Spleen (tissue), 11 donors: ENCODE measurements around the gene ATXN10. TPM values are rescaled to one million over a fixed set of nuclear protein-coding genes. Genes with fewer than 3 reads are reported as not detected.

Source experiments
- DNase-seq: peaks from one replicate; pipeline ENCODE4 v3.0.0-alpha.2; 2020
- H3K27ac ChIP-seq, 8 donors: fragments of 200-600 bp; sonication (generic) in 7 of 8; 1 replicate in 4 of 8; 2 replicates in 4 of 8; pipeline versions ENCODE4 v1.5.0 to v1.8.0; 2016 to 2021; ENCODE audit warnings: inconsistent platforms in 4 of 8, mild to moderate bottlenecking in 4 of 8, moderate library complexity in 1 of 8
- H3K27me3 ChIP-seq, 7 donors: fragments of 200-600 bp; sonication (generic) in 6 of 7; replicated peaks in 1 of 7; 1 replicate in 4 of 7; 2 replicates in 3 of 7; pipeline versions ENCODE4 v1.5.0 to v1.8.0; 2016 to 2021; ENCODE audit warnings: inconsistent platforms in 3 of 7, mild to moderate bottlenecking in 1 of 7
- H3K36me3 ChIP-seq, 6 donors: fragments of 200-600 bp; sonication (generic) in 5 of 6; 1 replicate in 4 of 6; 2 replicates in 2 of 6; pipeline versions ENCODE4 v1.5.0 to v1.8.0; 2016 to 2021; ENCODE audit warnings: inconsistent platforms in 2 of 6
- H3K4me1 ChIP-seq, 6 donors: fragments of 200-600 bp; sonication (generic) in 5 of 6; 1 replicate in 3 of 6; 2 replicates in 3 of 6; pipeline versions ENCODE4 v1.5.0 to v1.8.0; 2016 to 2021; ENCODE audit warnings: inconsistent platforms in 3 of 6
- H3K4me3 ChIP-seq, 8 donors: fragments of 200-600 bp; sonication (generic) in 7 of 8; 1 replicate in 4 of 8; 2 replicates in 4 of 8; pipeline versions ENCODE4 v1.5.0 to v1.8.0; 2016 to 2021; ENCODE audit warnings: inconsistent platforms in 4 of 8, mild to moderate bottlenecking in 4 of 8, moderate library complexity in 2 of 8
- H3K9me3 ChIP-seq, 8 donors: fragments of 200-600 bp; sonication (generic) in 7 of 8; 1 replicate in 4 of 8; 2 replicates in 4 of 8; pipeline versions ENCODE4 v1.5.0 to v1.8.0; 2016 to 2021; ENCODE audit warnings: inconsistent platforms in 4 of 8
- POLR2A ChIP-seq, 3 donors: fragments of 450-650 bp; IDR thresholded peaks; one replicate each; pipeline ENCODE4 v1.5.1; 2017; ENCODE audit warnings: antibody characterized with exemption in 3 of 3, mild to moderate bottlenecking in 1 of 3
- POLR2AphosphoS5 ChIP-seq, 3 donors: sonication (generic); formaldehyde crosslinking; IDR thresholded peaks; one replicate each; pipeline ENCODE4 v1.5.1; 2017; ENCODE audit warnings: antibody characterized with exemption in 3 of 3
- WGBS, 5 donors: extraction: QIAGEN DNeasy Blood & Tissue Kit in 3 of 5; methylation state at CpG; one replicate each; pipeline versions ENCODE4 v1.1.5 to v1.1.7; 2013 to 2018; 5-methylcytosine and 5-hydroxymethylcytosine counted together
- intact Hi-C: fragments of 100-400 bp; cut with DNase I; formaldehyde crosslinking; loops from one replicate; pipeline ENCODE4 v1.15.0; 2023; ENCODE audit warnings: low total_unique reads
- polyA plus RNA-seq, 3 donors: library from polyadenylated mRNA; stranded (reverse); fragments of 200-250 nt; gene quantifications; one replicate each; pipeline ENCODE4 v1.2.1, GENCODE V29; 2013
- total RNA-seq, 7 donors: library from RNA; depleted of rRNA in 3 of 7; stranded (reverse); fragments of >200 nt in 3 of 7; fragmentation: NEBNext Ultra II Directional in 4 of 7; extraction: Animal tissue kit (Norgen Biotek cat#: 25700) in 4 of 7; gene quantifications; one replicate each; pipeline versions ENCODE4 v1.1.0 to v1.2.1, GENCODE V29; 2016 to 2021
- TF ChIP-seq, protein P1 (sequence below), 11 experiments: fragments of 200-600 bp in 7 of 11; fragments of 450-650 bp in 4 of 11; sonication (generic) in 4 of 11; IDR thresholded peaks in 8 of 11; conservative IDR thresholded peaks in 3 of 11; 1 replicate in 7 of 11; 2 replicates in 4 of 11; pipeline versions ENCODE4 v1.4.0 to v1.8.0; 2016 to 2021; ENCODE audit warnings: antibody characterized with exemption in 11 of 11, inconsistent platforms in 4 of 11, mild to moderate bottlenecking in 1 of 11
- donor health status: healthy with polysubstance abuse.
- donor health status: DM: no; HTN: no; CAD: no; lungs with moderate emphysema.
- donor health status: DM: no; HTN: no; CAD: no.
- donor health status: Bipolar disorder and iron deficiency.
- donor health status: healthy.
- donor health status: DM: no; HTN: no; CAD: no.
- donor health status: DM: yes; HTN: yes; CAD: no.

ATXN10 gene
- total and polyA plus RNA-seq, 10 donors: 46.1 to 119 (median 84.6) TPM

GRCh38 chr22:45818424-45819085, 146.9 kb downstream of the ATXN10 start:
- H3K4me1 ChIP-seq: peaks cover 0 to 14% (median 5%) of the 10 kb centered on the region in 6 donors
- DNase-seq: no peak
- no peak for TF ChIP-seq POLR2A (IDR thresholded peaks at IDR 0.05)
- TF ChIP-seq, protein P1, sequence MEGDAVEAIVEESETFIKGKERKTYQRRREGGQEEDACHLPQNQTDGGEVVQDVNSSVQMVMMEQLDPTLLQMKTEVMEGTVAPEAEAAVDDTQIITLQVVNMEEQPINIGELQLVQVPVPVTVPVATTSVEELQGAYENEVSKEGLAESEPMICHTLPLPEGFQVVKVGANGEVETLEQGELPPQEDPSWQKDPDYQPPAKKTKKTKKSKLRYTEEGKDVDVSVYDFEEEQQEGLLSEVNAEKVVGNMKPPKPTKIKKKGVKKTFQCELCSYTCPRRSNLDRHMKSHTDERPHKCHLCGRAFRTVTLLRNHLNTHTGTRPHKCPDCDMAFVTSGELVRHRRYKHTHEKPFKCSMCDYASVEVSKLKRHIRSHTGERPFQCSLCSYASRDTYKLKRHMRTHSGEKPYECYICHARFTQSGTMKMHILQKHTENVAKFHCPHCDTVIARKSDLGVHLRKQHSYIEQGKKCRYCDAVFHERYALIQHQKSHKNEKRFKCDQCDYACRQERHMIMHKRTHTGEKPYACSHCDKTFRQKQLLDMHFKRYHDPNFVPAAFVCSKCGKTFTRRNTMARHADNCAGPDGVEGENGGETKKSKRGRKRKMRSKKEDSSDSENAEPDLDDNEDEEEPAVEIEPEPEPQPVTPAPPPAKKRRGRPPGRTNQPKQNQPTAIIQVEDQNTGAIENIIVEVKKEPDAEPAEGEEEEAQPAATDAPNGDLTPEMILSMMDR (IDR thresholded peaks at IDR 0.05 in 8 of 11, conservative IDR thresholded peaks at IDR 0.05 in 3 of 11): no peak
- TF ChIP-seq POLR2AphosphoS5 (IDR thresholded peaks at IDR 0.05): no peak
- no peak overlapping the region for H3K27ac ChIP-seq
- H3K9me3 ChIP-seq: no peaks in the 10 kb centered on the region
- H3K36me3 ChIP-seq: peaks cover 0 to 62% (median 17%) of the 10 kb centered on the region in 6 donors
- no peak overlapping the region for H3K4me3 ChIP-seq
- intact Hi-C loops: no loop called here
- no peaks in the 10 kb centered on the region for H3K27me3 ChIP-seq
- 76 to 95% (median 82%) methylated on average over 14 of the region's 14 CpGs for WGBS, 5 donors

GRCh38 chr22:45819305-45819704, 147.7 kb downstream of the ATXN10 start:
- Histone ChIP-seq H3K36me3 (peaks cover 0 to 61% (median 13%) of the 10 kb centered on the region in 6 donors), H3K27ac (no peak overlapping the region), H3K4me1 (peaks cover 0 to 14% (median 5%) of the 10 kb centered on the region in 6 donors), H3K9me3 (no peaks in the 10 kb centered on the region), H3K4me3 (no peak overlapping the region), H3K27me3 (no peaks in the 10 kb centered on the region)
- 93 to 99% (median 98%) methylated on average over 5 of the region's 5 CpGs for WGBS, 5 donors
- intact Hi-C loops: no loop called here
- DNase-seq: no peak
- TF ChIP-seq, protein P1 (IDR thresholded peaks at IDR 0.05 in 8 of 11, conservative IDR thresholded peaks at IDR 0.05 in 3 of 11): no peak
- no peak for TF ChIP-seq POLR2A (IDR thresholded peaks at IDR 0.05)
- TF ChIP-seq POLR2AphosphoS5 (IDR thresholded peaks at IDR 0.05): no peak

DNA sequence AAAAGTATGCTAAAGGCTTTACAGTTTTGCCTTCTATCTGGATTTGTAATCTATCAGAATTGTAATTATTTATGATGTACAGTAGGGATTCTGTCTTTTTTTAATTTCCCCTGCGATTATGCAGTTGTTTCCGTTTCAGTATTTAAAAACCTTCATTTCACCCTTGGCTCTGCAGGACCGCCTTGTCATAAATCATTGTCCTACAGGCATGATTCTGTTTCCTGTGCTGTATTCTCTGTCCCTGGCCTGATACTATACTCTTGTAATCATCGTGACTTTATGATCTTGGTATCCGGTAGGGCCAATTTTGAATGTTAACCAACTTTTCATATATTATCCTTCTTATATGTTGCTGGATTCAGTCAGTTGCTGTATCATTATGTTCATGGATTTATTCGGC, 151.7 kb downstream of the ATXN10 start:
- no peak for DNase-seq
- no peak for TF ChIP-seq POLR2A (IDR thresholded peaks at IDR 0.05)
- TF ChIP-seq POLR2AphosphoS5 (IDR thresholded peaks at IDR 0.05): no peak
- TF ChIP-seq, protein P1 (IDR thresholded peaks at IDR 0.05 in 8 of 11, conservative IDR thresholded peaks at IDR 0.05 in 3 of 11): no peak
- Histone ChIP-seq H3K4me1 (peaks cover 0 to 7% (median 2%) of the 10 kb centered on the region in 6 donors), H3K27me3 (no peaks in the 10 kb centered on the region), H3K36me3 (peaks cover 0 to 52% (median 0%) of the 10 kb centered on the region in 6 donors), H3K9me3 (no peaks in the 10 kb centered on the region), H3K27ac (no peak overlapping the region), H3K4me3 (no peak overlapping the region)
- intact Hi-C loops: no loop called here
- 38 to 52% (median 39%) methylated on average over 6 of the region's 6 CpGs for WGBS, 5 donors

- TF ChIP-seq POLR2AphosphoS5 (IDR thresholded peaks at IDR 0.05) (no peak), POLR2A (IDR thresholded peaks at IDR 0.05) (no peak)
- TF ChIP-seq, protein P1 (IDR thresholded peaks at IDR 0.05 in 8 of 11, conservative IDR thresholded peaks at IDR 0.05 in 3 of 11): no peak
- Histone ChIP-seq H3K4me1 (no peaks in the 10 kb centered on the region), H3K36me3 (peaks cover 0 to 28% (median 0%) of the 10 kb centered on the region in 6 donors), H3K27ac (no peak overlapping the region), H3K4me3 (no peak overlapping the region), H3K27me3 (no peaks in the 10 kb centered on the region), H3K9me3 (no peaks in the 10 kb centered on the region)
- no peak for DNase-seq
- WGBS, 5 donors: 89 to 96% (median 93%) methylated on average over 2 of the region's 2 CpGs
- intact Hi-C loops: no loop called here
These were observed 154.9 kb downstream of the ATXN10 start for GRCh38 chr22:45826520-45826919.
